IMR-90 (cell line): ENCODE data around the gene NPIPB2.

Experiments used
- CEBPB ChIP-seq: IDR thresholded peaks from 2 replicates; pipeline ENCODE4 v1.6.1; 2012; ENCODE audit warnings: low read depth, low read length, improper control_type of control experiment
- CHD1 ChIP-seq: IDR thresholded peaks from 2 replicates; pipeline ENCODE4 v1.6.1; 2012; ENCODE audit warnings: low read depth, low read length, improper control_type of control experiment
- MAFK ChIP-seq: IDR thresholded peaks from 2 replicates; pipeline ENCODE4 v1.6.1; 2012; ENCODE audit warnings: low read depth, low read length, improper control_type of control experiment
- MAZ ChIP-seq: IDR thresholded peaks from 2 replicates; pipeline ENCODE4 v1.6.1; 2012; ENCODE audit warnings: low read depth, mild to moderate bottlenecking, low read length, improper control_type of control experiment, moderate library complexity, borderline replicate concordance
- NFE2L2 ChIP-seq: fragments of 150-350 bp; IDR thresholded peaks from 2 replicates; pipeline ENCODE4 v1.6.1; 2016; ENCODE audit warnings: low read depth, mild to moderate bottlenecking, low read length
- POLR2A ChIP-seq: IDR thresholded peaks from 2 replicates; pipeline ENCODE4 v1.6.1; 2012; ENCODE audit warnings: mild to moderate bottlenecking, low read depth, low read length
- RAD21 ChIP-seq: IDR thresholded peaks from 2 replicates; pipeline ENCODE4 v1.6.1; 2012; ENCODE audit warnings: low read length, improper control_type of control experiment
- RCOR1 ChIP-seq: IDR thresholded peaks from 2 replicates; pipeline ENCODE4 v1.6.1; 2012; ENCODE audit warnings: mild to moderate bottlenecking, low read length, improper control_type of control experiment; ENCODE audit not compliant: insufficient replicate concordance
- SMC3 ChIP-seq: fragments of 150-350 bp; IDR thresholded peaks from 2 replicates; pipeline ENCODE4 v1.6.1; 2016; ENCODE audit warnings: low read depth, mild to moderate bottlenecking, antibody characterized with exemption, low read length, moderate library complexity
- TF ChIP-seq, protein P1 (sequence below): conservative IDR thresholded peaks from 2 replicates; pipeline ENCODE4 v1.5.1; 2012; ENCODE audit warnings: mild to moderate bottlenecking, low read depth, low read length, improper control_type of control experiment
- TF ChIP-seq, protein P2 (sequence below): fragments of 150-350 bp; IDR thresholded peaks from 2 replicates; pipeline ENCODE4 v1.6.1; 2017; ENCODE audit warnings: mild to moderate bottlenecking, antibody characterized with exemption, low read length, low read depth
- TF ChIP-seq, protein P3 (sequence below): fragments of 150-350 bp; IDR thresholded peaks from 2 replicates; pipeline ENCODE4 v1.6.1; 2016; ENCODE audit warnings: low read depth, mild to moderate bottlenecking, low read length, moderate library complexity, borderline replicate concordance

DNA sequence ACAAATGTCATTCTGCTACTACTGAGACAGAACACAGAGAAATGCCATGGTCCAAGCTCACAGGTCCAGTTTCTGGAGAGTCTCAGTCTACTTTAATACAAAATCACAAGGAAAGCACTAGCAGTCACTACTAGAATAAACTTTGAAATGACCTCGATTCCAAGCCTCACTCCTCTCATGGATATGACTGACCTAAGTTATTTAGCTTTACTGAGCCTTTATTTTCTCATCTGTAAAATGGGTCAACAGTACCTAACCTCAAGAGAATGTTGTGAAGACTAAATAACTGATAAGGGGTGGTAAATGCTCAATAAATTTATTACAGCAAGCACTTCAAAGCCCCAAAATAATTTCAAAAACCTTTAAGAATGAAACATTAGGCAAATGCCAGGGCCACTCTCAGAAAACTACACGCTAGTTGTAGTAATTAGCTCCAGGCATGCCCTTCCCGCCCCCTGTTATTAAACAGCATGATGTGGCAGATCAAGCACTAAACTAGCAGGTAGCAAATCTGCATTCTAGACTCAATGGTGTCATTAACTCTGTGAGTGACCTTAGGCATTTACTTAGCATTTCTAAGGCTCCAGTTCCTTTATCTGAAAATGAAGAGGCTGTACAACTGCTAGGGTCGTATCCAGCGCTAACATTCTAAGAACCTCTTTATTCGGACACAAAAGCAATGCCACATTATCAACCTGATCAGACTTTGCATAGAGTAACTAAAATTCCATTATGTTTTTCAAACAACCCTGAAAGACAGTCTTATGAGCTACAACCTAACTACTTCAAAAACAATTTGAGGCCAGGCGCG lies 34.5 kb downstream of the NPIPB2 start:
- TF ChIP-seq POLR2A (no peak), CHD1 (no peak), NFE2L2 (no peak), CEBPB (no peak), MAZ (no peak), RCOR1 (no peak), RAD21 (no peak), MAFK (no peak), SMC3 (no peak)
- TF ChIP-seq, protein P1, sequence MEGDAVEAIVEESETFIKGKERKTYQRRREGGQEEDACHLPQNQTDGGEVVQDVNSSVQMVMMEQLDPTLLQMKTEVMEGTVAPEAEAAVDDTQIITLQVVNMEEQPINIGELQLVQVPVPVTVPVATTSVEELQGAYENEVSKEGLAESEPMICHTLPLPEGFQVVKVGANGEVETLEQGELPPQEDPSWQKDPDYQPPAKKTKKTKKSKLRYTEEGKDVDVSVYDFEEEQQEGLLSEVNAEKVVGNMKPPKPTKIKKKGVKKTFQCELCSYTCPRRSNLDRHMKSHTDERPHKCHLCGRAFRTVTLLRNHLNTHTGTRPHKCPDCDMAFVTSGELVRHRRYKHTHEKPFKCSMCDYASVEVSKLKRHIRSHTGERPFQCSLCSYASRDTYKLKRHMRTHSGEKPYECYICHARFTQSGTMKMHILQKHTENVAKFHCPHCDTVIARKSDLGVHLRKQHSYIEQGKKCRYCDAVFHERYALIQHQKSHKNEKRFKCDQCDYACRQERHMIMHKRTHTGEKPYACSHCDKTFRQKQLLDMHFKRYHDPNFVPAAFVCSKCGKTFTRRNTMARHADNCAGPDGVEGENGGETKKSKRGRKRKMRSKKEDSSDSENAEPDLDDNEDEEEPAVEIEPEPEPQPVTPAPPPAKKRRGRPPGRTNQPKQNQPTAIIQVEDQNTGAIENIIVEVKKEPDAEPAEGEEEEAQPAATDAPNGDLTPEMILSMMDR = no peak
- TF ChIP-seq, protein P2, sequence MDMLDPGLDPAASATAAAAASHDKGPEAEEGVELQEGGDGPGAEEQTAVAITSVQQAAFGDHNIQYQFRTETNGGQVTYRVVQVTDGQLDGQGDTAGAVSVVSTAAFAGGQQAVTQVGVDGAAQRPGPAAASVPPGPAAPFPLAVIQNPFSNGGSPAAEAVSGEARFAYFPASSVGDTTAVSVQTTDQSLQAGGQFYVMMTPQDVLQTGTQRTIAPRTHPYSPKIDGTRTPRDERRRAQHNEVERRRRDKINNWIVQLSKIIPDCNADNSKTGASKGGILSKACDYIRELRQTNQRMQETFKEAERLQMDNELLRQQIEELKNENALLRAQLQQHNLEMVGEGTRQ = no peak
- TF ChIP-seq, protein P3, sequence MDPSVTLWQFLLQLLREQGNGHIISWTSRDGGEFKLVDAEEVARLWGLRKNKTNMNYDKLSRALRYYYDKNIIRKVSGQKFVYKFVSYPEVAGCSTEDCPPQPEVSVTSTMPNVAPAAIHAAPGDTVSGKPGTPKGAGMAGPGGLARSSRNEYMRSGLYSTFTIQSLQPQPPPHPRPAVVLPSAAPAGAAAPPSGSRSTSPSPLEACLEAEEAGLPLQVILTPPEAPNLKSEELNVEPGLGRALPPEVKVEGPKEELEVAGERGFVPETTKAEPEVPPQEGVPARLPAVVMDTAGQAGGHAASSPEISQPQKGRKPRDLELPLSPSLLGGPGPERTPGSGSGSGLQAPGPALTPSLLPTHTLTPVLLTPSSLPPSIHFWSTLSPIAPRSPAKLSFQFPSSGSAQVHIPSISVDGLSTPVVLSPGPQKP = no peak
